GM12801 (cell line): Measurements from ENCODE around the gene SORT1.

ENCODE experiments used
- TF ChIP-seq, protein P1 (sequence below): IDR thresholded peaks from one replicate; pipeline ENCODE4 v1.5.1; 2011; ENCODE audit warnings: control low read depth; ENCODE audit not compliant: insufficient read length; ENCODE audit errors: extremely low read depth

SORT1 gene

DNA sequence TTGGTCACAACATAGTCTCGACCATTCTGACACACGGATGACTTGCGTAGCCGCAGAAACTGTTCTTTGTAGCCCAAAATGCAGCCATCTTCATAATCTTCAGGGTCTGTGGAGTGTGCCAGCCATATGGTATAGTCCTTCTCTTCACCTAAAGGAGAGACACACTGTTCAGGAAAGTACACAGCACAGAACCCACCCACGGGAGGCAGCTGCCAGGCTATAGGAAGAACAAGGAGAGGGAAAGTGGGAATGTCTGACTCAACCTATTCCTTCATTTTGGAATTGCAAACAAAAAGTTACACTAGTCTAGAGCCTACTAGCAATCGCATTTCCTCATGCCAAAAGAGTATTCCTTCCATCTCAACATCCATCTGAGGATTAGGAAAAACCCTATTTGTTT, 74.7 kb downstream of the SORT1 start:
- TF ChIP-seq, protein P1, sequence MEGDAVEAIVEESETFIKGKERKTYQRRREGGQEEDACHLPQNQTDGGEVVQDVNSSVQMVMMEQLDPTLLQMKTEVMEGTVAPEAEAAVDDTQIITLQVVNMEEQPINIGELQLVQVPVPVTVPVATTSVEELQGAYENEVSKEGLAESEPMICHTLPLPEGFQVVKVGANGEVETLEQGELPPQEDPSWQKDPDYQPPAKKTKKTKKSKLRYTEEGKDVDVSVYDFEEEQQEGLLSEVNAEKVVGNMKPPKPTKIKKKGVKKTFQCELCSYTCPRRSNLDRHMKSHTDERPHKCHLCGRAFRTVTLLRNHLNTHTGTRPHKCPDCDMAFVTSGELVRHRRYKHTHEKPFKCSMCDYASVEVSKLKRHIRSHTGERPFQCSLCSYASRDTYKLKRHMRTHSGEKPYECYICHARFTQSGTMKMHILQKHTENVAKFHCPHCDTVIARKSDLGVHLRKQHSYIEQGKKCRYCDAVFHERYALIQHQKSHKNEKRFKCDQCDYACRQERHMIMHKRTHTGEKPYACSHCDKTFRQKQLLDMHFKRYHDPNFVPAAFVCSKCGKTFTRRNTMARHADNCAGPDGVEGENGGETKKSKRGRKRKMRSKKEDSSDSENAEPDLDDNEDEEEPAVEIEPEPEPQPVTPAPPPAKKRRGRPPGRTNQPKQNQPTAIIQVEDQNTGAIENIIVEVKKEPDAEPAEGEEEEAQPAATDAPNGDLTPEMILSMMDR = no peak

DNA sequence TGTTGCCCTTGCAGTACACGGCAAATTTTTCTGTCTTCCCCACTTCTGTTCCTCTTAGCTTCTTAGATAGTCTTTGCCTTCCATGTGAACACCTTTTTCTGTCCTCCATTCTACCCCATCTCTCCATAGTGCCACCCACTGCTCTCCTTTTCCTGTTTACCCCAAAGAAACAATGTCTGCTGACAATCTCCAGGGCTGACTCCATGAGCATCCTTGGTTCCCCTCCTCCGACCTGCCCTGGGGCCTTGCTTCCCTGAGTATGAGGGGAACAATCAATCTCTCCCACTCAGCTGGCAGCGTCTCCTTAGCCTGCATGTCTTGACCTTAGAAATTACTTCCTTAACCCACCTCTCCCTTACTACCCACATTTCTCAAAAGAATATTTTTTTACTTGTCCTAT, 78.6 kb downstream of the SORT1 start:
- TF ChIP-seq, protein P1 = no peak

GRCh38 chr1:109316506-109316905, 81.2 kb downstream of the SORT1 start:
- TF ChIP-seq, protein P1 = no peak

DNA sequence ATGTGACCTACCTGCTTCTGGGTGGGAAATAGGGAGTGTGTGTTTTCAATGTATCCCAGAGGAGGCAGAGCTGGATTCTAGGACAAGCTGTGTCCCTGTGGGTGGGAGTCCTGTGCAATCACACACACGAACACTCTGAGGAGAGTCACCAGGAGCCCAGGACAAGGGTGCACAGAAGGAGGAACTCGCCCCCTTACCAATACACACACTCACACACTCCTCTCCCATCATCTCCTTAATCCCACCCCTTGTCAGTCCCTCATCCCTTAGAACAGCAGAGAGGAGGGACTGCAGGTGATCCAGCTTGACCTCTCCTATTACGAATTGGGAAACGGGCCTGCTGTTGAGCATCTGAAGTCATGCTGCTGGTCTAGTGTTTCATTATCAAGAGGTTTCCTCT, 82.4 kb downstream of the SORT1 start:
- TF ChIP-seq, protein P1 = no peak

- TF ChIP-seq, protein P1 = no peak
Observed at GRCh38 chr1:109314795-109315194, 82.9 kb downstream of the SORT1 start.

- TF ChIP-seq, protein P1 = no peak
Observed at GRCh38 chr1:109312978-109313775, 84.5 kb downstream of the SORT1 start.

GRCh38 chr1:109312246-109312645, 85.5 kb downstream of the SORT1 start:
- TF ChIP-seq, protein P1 = no peak
